OCI-LY1 (cell line): ENCODE results near the gene SAMMSON.

Experiments
- CTCF ChIP-seq: fragments of 200-600 bp; sonication (generic), shearing (Covaris generic); IDR thresholded peaks from 2 replicates; pipeline ENCODE4 v1.5.1; 2017; ENCODE audit warnings: mild to moderate bottlenecking, antibody characterized with exemption, low read length, moderate library complexity, mixed read lengths
- EZH2 ChIP-seq: fragments of 200-600 bp; sonication (generic), shearing (Covaris generic); IDR thresholded peaks from 2 replicates; pipeline ENCODE4 v1.8.0; 2017; ENCODE audit warnings: borderline replicate concordance, mixed run types, mild to moderate bottlenecking, antibody characterized with exemption, low read length, moderate library complexity, mixed read lengths

GRCh38 chr3:70020906-70021660 is 21.6 kb downstream of the SAMMSON start:
- TF ChIP-seq EZH2 = no peak
- TF ChIP-seq CTCF = no peak
